HepG2 (cell line): ENCODE measurements around the gene FTCD.

Experiments
- ARNTL ChIP-seq: sonication (generic); formaldehyde crosslinking; IDR thresholded peaks from 2 replicates; pipeline ENCODE4 v1.4.0; 2020; ENCODE audit warnings: mild to moderate bottlenecking, missing genetic modification reagents
- HNRNPLL ChIP-seq: fragments of 200-400 bp; formaldehyde crosslinking; IDR thresholded peaks from 2 replicates; pipeline ENCODE4 v1.6.1; 2017; ENCODE audit warnings: mild to moderate bottlenecking, low read depth, low read length; ENCODE audit not compliant: poor library complexity, severe bottlenecking
- JUND ChIP-seq: sonication (generic); formaldehyde crosslinking; IDR thresholded peaks from 2 replicates; pipeline ENCODE4 v1.8.0; 2022; ENCODE audit warnings: mild to moderate bottlenecking, missing genetic modification reagents
- NPAS2 ChIP-seq: sonication (generic); formaldehyde crosslinking; IDR thresholded peaks from 2 replicates; pipeline ENCODE4 v1.8.0; 2022; ENCODE audit warnings: mild to moderate bottlenecking, missing genetic modification reagents, borderline replicate concordance
- TAF1 ChIP-seq: sonication (generic); formaldehyde crosslinking; IDR thresholded peaks from 2 replicates; pipeline ENCODE4 v1.4.0; 2020; ENCODE audit warnings: missing genetic modification reagents
- ZBTB21 ChIP-seq: sonication (generic); formaldehyde crosslinking; IDR thresholded peaks from 2 replicates; pipeline ENCODE4 v1.4.0; 2020; ENCODE audit warnings: missing genetic modification reagents
- ZNF354B ChIP-seq: sonication (generic); formaldehyde crosslinking; IDR thresholded peaks from 2 replicates; pipeline ENCODE4 v1.8.0; 2022; ENCODE audit warnings: mild to moderate bottlenecking, missing genetic modification reagents
- TF ChIP-seq, protein P1 (sequence below): sonication (generic); formaldehyde crosslinking; IDR thresholded peaks from 2 replicates; pipeline ENCODE4 v1.8.1; 2023; ENCODE audit warnings: mild to moderate bottlenecking, missing genetic modification reagents

DNA sequence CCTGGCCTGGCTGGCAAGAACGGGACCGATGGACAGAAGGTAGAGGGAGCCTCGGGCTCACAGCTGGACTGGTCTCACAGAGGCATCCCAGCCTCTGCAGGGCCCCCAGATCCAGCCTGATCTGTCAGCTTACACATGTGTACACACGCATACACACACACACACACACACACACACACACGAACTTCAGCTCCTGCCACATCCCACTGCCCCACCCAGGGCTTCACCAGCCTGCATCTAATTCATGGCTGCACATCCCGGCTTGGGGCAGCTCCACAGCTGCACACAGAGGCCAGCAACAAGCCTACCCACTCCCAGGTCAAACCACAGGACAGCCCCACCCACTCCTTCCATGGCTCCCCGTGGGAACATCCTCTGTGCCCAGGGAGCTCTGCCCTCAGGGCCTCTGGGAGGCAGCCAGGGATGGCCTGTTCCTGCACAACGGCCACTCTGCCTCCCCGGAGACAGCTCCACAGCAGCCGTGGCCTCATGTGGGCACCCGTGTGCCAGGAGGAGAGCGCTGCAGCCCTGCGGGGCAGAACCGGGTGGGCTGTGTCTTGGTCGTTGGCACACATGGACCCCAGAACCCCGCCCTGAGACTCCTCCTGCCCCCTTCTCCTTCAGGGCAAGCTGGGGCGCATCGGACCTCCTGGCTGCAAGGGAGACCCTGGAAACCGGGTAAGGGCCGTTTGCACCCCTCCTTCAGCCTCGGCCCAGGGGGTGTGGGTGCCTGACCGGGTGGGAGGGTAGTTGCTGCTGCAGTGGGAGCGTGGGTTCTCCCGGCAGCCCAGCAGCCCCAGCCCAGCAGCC, 38.4 kb downstream of the FTCD start:
- TF ChIP-seq ARNTL (CRISPR knock-in tag) (no peak), ZNF354B (CRISPR knock-in tag) (no peak), HNRNPLL (no peak), TAF1 (CRISPR knock-in tag) (no peak), JUND (CRISPR knock-in tag) (no peak), ZBTB21 (CRISPR knock-in tag) (no peak), NPAS2 (CRISPR knock-in tag) (no peak)
- TF ChIP-seq, protein P1, sequence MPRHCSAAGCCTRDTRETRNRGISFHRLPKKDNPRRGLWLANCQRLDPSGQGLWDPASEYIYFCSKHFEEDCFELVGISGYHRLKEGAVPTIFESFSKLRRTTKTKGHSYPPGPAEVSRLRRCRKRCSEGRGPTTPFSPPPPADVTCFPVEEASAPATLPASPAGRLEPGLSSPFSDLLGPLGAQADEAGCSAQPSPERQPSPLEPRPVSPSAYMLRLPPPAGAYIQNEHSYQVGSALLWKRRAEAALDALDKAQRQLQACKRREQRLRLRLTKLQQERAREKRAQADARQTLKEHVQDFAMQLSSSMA (CRISPR knock-in tag): no peak
